ENCODE data around the gene RFXANK.
"Not testable (repeated sequence)": the region's sequence is repeated elsewhere in the genome, so short reads cannot be mapped to it uniquely, and the experiment has no call there.

Gene RFXANK

GRCh38 chr19:19205416-19206410, 13.7 kb downstream of the RFXANK start:
- DNase-seq (ENCODE audit: low spot score) (no peak), FAIRE-seq (no peak)

- FAIRE-seq (no peak), DNase-seq (ENCODE audit: low spot score) (no peak)
These were observed 14.9 kb downstream of the RFXANK start for GRCh38 chr19:19206938-19207337.

GRCh38 chr19:19207637-19208572, 15.8 kb downstream of the RFXANK start:
- FAIRE-seq (peak; percentile 42), DNase-seq (ENCODE audit: low spot score) (no peak)

- FAIRE-seq (no peak), DNase-seq (ENCODE audit: low spot score) (no peak)
These were observed 17.3 kb downstream of the RFXANK start for GRCh38 chr19:19209372-19209771.

GRCh38 chr19:19211499-19212420, 19.7 kb downstream of the RFXANK start, which contains the start of gene NCAN:
TSS of gene NCAN (plus strand) at chr19:19211958. CDS start at chr19:19216954, 4,996 bp downstream.
- no peak for FAIRE-seq

GRCh38 chr19:19212916-19213315, 20.9 kb downstream of the RFXANK start:
- FAIRE-seq (no peak), DNase-seq (ENCODE audit: low spot score) (no peak)

More at GRCh38 chr19:19211499-19212420, 19.7 kb downstream of the RFXANK start, which contains the start of gene NCAN:
- no peak for DNase-seq (ENCODE audit: low spot score)

- no peak for DNase-seq (ENCODE audit: low spot score)
- FAIRE-seq, result no peak
These were observed 21.5 kb downstream of the RFXANK start for GRCh38 chr19:19213426-19214158.

GRCh38 chr19:19214159-19214490, 22.1 kb downstream of the RFXANK start:
- DNase-seq (ENCODE audit: low spot score) (no peak), FAIRE-seq (no peak)

- FAIRE-seq, result no peak
- peak; percentile 55 for DNase-seq (ENCODE audit: low spot score)
These were observed 22.8 kb downstream of the RFXANK start for GRCh38 chr19:19214892-19215291.

GRCh38 chr19:19215792-19216191, 23.7 kb downstream of the RFXANK start:
- no peak for FAIRE-seq
- no peak for DNase-seq (ENCODE audit: low spot score)

GRCh38 chr19:19217099-19217498, 25.0 kb downstream of the RFXANK start:
- FAIRE-seq (no peak), DNase-seq (ENCODE audit: low spot score) (peak; percentile 34)

- DNase-seq (ENCODE audit: low spot score) (no peak), FAIRE-seq (no peak)
These were observed 26.9 kb downstream of the RFXANK start for GRCh38 chr19:19218911-19219310.

GRCh38 chr19:19221000-19221399, 28.9 kb downstream of the RFXANK start:
- FAIRE-seq; DNase-seq (ENCODE audit: low spot score): not testable (repeated sequence)

- FAIRE-seq (no peak), DNase-seq (ENCODE audit: low spot score) (no peak)
These were observed 31.0 kb downstream of the RFXANK start for GRCh38 chr19:19223060-19223459.

GRCh38 chr19:19223636-19224035, 31.6 kb downstream of the RFXANK start:
- FAIRE-seq (no peak), DNase-seq (ENCODE audit: low spot score) (no peak)

- FAIRE-seq (no peak), DNase-seq (ENCODE audit: low spot score) (no peak)
These were observed 32.2 kb downstream of the RFXANK start for GRCh38 chr19:19224150-19224851.

GRCh38 chr19:19224852-19225494, 32.9 kb downstream of the RFXANK start:
- DNase-seq (ENCODE audit: low spot score) (peak; percentile 79), FAIRE-seq (no peak)

- DNase-seq (ENCODE audit: low spot score), result no peak
These were observed 34.1 kb downstream of the RFXANK start for GRCh38 chr19:19226204-19226603.

GRCh38 chr19:19226663-19227062, 34.6 kb downstream of the RFXANK start:
- no peak for FAIRE-seq
- DNase-seq (ENCODE audit: low spot score), result no peak

More at GRCh38 chr19:19226204-19226603, 34.1 kb downstream of the RFXANK start:
- no peak for FAIRE-seq
